GM12873 (cell line): ENCODE data around the gene TMEM131L.
A peak's percentile ranks its signal among the peaks of the same experiment; 100 is the strongest.

Experiments used
- CTCF ChIP-seq: IDR thresholded peaks from 2 replicates; pipeline ENCODE4 v1.5.1; 2012; ENCODE audit warnings: low read depth, mild to moderate bottlenecking, moderate library complexity, low read length, control low read depth; ENCODE audit not compliant: insufficient read depth; ENCODE audit errors: missing control alignments

Gene TMEM131L

GRCh38 chr4:153534792-153535629 is 68.9 kb downstream of the TMEM131L start:
- TF ChIP-seq CTCF, result no peak

- peak; percentile 35 for TF ChIP-seq CTCF
These were observed 69.8 kb downstream of the TMEM131L start for GRCh38 chr4:153535772-153536513.

- no peak for TF ChIP-seq CTCF
These were observed 71.4 kb downstream of the TMEM131L start for GRCh38 chr4:153537493-153537960.

- no peak for TF ChIP-seq CTCF
These were observed 72.6 kb downstream of the TMEM131L start for GRCh38 chr4:153538487-153539357.

GRCh38 chr4:153539422-153539821 is 73.3 kb downstream of the TMEM131L start:
- TF ChIP-seq CTCF, result no peak

GRCh38 chr4:153541456-153542096 is 75.4 kb downstream of the TMEM131L start:
- TF ChIP-seq CTCF, result no peak
